Caki2 (cell line): ENCODE measurements around the gene RAD51B. TPM values are rescaled to one million over a fixed set of nuclear protein-coding genes. Genes with fewer than 3 reads are reported as not detected.
"Not testable (repeated sequence)": the region's sequence is repeated elsewhere in the genome, so short reads cannot be mapped to it uniquely, and the experiment has no call there.

Experiments
- DNase-seq: peaks from one replicate; pipeline ENCODE4 v3.0.0-alpha.2; 2015; ENCODE audit warnings: low read depth
- in situ Hi-C: cut with HindIII; loops from 2 replicates; pipeline ENCODE4 v1.10.0; 2016; ENCODE audit warnings: low sequenced_read_pairs, low pct_unique_long_range_greater_than_20kb, mixed read lengths
- total RNA-seq: library from RNA; depleted of rRNA; stranded (reverse); fragments of >200 nt; shearing (Covaris generic); gene quantifications from 2 replicates; pipeline ENCODE4 v1.2.3, GENCODE V29; 2014; ENCODE audit warnings: low replicate concordance

RAD51B gene
- total RNA-seq, 1 experiment from 2014 or later: 20.8 TPM

DNA sequence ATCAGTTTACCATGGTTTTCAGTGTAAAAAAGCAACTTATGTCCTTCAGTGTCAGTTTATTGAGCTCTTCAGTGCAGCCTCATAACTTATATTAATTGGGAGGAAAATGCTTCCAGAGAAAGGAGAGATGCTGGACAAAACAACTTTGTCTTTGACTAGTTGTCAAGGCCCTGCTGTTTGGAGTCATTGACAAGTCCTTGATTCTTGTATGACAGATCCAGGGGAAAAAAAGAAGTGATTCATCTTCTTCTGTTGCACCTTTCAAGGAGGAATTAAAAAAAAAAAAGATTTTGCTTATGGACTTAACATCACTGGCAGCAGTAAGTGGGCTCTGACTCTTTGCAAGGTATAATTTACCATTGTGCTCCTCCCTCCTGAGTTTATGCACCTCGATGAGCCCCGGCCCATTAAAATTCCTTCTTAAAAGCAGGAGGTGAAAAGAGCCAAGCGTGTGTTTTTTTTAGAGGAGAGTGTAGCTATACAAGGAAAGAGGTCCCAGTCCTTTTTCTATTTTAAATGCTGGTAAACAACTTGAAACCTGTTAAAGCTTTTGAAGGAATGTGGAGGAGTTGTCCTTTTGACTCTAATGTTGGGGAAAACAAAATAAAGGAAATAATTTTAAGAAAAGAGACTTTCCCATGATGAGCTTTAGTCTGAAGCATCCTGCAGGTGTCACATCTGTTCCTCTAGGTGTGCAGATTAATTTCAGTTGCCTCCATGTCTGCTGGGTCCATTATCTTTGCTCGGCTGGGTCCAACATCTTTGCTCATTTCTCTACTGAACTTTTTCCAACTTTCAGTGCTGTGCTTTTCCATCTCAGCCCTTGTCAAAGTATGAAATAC, 431.6 kb downstream of the RAD51B start:
- peak; percentile 60 for DNase-seq
- in situ Hi-C loops: loop anchor here (25.0 kb wide), 1 partner anchor 314 kb away; no protein-coding TSS in a partner anchor

DNA sequence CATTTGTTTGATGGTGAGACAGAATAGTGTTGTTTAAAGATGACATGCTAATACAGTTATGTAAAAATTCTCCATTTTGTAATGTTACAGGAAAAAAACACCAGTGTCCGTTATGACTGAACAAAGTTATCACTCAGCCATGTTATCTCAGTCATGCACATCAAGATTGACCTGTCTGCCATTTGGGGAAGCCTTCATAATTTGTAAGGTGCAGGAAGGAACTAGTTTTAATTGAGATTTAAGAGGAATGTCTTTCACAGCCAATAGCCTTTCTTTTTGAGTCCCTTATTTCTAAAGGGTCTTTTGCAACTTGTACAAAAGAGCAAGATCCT, 432.2 kb downstream of the RAD51B start:
- in situ Hi-C loops: loop anchor here (25.0 kb wide), 1 partner anchor 314 kb away; no protein-coding TSS in a partner anchor
- DNase-seq: no peak

DNA sequence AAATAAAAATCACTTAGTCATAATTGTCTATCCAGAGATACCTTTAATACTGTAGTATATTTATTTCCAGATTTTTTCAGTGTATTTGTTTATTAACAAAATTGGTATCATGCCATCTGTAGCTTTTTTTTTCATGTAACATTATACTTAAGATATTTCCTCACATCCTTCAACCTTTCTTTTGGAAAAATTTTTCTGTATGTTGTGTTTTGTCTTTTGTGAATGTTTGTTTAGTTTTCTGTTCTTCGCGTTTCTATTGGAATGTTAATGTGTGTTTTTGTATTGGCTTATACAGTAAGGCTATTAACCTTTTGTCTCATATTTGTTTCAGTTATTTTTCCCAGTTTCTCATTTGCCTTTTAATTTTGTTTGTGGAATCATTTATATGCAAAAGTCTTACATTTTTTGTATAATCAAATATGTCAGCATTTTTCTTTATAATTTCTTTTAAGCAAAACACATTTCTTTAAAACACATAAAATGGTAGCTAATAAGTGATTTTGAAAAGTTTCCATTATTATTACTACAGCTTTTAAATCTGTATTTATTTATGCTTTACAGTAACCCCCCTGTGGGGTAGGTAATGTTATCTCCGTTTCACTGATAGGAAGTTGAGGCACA, 433.7 kb downstream of the RAD51B start:
- DNase-seq: no peak
- in situ Hi-C loops: loop anchor here (25.0 kb wide), 1 partner anchor 316 kb away; no protein-coding TSS in a partner anchor

DNA sequence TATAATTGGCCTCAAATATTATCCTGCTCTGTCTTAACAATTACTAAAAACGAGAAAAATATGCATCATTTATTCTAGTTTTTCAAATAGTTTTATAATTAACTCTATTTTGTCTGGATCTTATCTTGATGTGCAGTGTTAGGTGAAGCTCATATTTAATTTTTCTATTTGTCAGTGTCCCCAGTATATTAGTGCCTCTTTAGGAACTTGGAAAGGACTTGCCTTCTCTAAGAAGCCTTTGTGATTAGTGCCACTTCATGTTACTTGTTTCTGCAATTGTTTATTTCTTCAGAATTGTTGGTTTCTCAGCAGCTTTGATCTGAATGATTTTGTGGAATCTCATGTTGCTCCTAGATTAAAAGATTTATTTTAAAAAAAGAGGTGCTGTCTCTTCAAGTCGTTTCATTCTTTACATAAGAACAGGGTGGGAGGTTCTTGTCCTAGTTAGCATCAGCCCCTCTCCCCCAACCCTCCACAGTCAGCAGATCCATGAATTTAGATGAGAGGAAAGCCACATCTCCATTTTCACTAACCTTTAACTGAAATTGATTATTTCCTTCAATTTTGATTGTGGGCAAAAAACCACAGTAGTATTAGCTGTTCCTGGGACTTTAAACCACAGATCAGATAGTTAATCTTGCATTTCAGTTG, 434.4 kb downstream of the RAD51B start:
- no peak for DNase-seq
- in situ Hi-C loops: loop anchor here (25.0 kb wide), 1 partner anchor 317 kb away; no protein-coding TSS in a partner anchor

DNA sequence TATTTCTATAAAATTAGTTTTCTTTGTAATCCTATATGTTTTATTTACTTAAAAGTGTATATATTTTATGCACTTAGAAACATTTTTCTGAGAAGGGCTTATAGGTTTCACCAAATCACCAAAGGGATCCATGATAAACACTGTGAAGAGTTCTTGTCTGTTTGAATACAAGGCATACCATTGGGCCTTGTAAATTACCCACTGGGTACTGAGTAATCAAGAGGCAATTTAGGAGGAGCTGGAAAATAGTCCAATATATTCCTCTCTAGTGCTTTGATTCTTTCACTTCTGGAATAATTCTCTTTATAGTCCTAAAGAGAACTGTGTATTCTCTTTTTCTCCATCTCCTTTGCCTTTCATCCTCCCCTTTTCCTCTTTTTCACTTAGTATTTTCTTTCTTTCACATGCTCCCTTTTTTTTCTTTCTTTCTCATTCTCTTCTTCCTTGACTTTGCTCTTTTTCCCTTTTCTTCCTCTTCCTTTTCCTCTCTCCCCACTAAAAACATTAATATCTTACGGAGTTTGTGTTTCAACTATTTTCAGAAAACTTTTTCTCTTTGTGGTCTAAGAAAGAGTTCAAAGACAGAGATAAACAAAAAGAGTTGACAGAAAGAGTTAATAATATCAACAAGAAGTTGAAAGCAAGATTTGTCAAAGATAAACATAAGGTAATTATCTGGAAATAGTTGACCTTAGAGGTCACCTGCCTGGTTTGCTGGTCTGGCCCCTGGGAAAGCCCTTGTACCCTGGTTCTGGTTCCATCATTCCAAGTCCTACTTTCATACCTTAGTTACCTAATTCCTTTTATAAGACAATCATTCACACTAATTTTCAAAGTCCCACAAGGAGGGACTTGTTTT, 435.3 kb downstream of the RAD51B start:
- in situ Hi-C loops: loop anchor here (25.0 kb wide), 1 partner anchor 318 kb away; no protein-coding TSS in a partner anchor
- DNase-seq: no peak

DNA sequence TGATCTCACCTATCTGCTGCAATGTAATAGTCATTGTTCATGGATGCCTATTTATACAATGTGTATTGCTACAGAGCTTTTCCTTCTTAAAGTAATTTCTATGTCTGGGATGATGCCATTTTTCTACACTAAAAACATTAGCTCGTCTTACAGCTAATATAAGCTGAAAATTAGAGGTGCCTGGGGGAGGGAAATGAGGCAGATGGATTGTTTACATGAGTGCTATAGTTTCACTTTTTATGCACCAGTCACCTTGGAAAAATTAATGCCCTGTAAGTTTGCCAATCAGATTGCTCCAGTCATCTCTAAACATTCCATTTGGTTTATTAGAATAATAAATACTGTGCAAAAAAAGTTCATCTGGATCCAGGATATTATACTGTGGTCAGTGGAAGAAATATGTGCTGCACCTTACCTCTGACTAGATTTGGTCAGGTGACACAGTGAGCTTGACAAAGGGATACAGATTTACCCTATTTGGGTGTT, 436.2 kb downstream of the RAD51B start:
- DNase-seq: peak; percentile 79
- in situ Hi-C loops: loop anchor here (25.0 kb wide), 1 partner anchor 318 kb away; no protein-coding TSS in a partner anchor

DNA sequence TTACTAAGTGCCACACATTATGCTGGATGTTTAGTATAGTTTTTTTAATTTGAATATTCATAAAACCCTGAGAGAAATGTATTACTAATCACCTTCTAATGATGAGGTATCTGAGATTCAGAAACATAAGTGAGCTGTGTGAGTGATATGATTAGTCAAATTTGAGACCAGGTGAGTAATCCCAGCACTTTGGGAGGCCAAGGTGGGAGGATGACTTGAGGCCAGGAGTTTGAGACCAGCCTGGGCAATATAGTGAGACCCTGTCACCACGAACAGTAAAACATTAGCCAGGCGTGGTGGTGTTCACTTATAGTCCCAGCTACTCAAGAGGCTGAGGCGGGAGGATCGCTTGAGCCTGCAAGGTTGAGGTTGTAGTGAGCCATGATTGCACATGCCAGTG, 438.4 kb downstream of the RAD51B start:
- in situ Hi-C loops: loop anchor here (25.0 kb wide), 1 partner anchor 321 kb away; no protein-coding TSS in a partner anchor
- no peak for DNase-seq

DNA sequence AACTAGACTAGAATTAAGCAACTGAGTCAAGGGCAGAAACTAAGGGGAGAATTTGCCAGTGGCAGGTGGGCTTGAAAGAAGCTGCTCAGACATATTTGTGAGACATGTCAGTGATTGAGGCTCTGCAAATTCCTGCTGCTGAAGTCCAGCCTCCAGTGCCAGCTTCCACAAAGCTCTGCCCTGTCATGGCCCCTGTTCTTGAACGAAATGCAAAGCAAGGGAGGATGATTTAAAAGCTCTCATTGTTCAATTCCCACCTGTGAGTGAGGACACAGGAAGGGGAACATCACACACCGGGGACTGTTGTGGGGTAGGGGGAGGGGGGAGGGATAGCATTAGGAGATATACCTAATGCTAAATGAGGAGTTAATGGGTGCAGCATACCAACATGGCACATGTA, 439.4 kb downstream of the RAD51B start:
- not testable (repeated sequence) for DNase-seq
- in situ Hi-C loops: loop anchor here (25.0 kb wide), 1 partner anchor 322 kb away; no protein-coding TSS in a partner anchor

DNA sequence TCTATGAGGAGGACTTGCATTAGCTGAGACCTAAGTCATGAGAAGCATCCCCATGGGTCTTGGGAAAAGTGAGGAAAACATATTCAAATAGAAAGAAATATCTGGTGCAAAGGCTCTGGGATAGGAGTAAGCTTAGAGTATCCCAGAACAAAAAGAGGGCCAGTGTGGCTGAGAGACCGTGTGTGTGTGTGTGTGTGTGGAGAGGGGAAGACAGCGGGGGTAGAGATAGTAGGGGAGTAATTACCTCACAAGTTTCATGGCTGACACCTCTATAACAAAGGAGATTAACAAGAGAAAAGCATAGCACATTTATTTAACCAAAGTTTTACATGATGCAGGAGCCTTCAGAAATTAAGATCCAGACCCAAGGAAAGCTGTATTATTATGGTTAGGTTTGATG, 440.5 kb downstream of the RAD51B start:
- in situ Hi-C loops: loop anchor here (25.0 kb wide), 1 partner anchor 323 kb away; no protein-coding TSS in a partner anchor
- DNase-seq: no peak

DNA sequence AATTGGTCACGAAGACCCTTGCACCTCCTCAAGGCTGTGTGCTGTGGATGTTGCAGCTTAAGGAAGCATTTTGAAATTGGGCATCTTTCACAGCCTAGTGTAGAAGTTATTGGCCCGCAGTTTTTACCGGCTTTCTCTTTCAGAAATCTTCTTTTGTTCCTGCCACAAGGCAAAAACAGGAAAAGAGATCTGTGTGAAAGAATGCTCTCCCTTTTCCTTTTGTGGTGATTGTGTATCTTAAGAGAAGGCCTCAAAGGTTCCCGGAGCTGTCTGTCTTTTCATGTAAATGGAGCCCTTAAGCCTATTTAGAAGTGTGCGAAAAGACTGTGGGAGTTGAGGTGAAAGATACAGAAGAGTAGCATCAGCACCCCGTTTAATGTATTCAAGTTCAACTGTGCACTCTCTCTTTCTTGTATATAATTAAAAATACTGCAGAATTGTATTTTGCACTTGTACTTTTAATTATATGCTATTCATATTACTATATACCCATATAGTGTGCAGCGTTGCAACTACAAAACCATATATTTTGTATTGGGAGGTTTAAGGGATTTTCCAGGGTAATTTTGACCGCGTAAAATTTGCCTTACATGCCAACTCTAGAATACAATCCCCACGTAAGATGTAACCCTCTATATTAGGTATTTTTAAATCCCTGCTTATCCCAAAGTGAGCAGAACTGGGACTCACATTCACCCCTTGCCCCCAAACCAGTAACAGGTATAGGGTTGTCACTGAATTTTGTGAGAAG, 441.7 kb downstream of the RAD51B start:
- DNase-seq: no peak

DNA sequence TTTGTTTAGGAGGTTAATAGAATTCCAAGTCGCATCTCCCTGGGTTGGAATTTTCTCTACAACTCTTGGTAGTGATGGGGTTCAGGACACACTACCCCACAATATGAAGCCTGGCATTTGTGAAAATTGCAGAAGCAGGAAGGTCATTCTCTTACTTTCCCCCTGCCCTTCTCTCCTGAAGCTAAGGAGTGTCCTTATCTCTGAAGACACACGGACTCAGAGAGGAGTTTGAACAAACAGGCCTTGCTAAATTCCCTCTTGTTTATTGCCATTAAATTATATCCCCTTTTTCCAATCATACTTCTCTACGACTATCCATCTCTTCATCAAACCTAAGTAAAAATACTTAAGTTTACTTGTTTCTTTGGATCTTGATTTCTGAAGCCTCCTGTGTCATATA, 443.0 kb downstream of the RAD51B start:
- in situ Hi-C loops: loop anchor here (25.0 kb wide), 1 partner anchor 325 kb away; no protein-coding TSS in a partner anchor
- no peak for DNase-seq

More for the DNA sequence above, 441.7 kb downstream of the RAD51B start:
- in situ Hi-C loops: loop anchor here (25.0 kb wide), 1 partner anchor 324 kb away; no protein-coding TSS in a partner anchor

DNA sequence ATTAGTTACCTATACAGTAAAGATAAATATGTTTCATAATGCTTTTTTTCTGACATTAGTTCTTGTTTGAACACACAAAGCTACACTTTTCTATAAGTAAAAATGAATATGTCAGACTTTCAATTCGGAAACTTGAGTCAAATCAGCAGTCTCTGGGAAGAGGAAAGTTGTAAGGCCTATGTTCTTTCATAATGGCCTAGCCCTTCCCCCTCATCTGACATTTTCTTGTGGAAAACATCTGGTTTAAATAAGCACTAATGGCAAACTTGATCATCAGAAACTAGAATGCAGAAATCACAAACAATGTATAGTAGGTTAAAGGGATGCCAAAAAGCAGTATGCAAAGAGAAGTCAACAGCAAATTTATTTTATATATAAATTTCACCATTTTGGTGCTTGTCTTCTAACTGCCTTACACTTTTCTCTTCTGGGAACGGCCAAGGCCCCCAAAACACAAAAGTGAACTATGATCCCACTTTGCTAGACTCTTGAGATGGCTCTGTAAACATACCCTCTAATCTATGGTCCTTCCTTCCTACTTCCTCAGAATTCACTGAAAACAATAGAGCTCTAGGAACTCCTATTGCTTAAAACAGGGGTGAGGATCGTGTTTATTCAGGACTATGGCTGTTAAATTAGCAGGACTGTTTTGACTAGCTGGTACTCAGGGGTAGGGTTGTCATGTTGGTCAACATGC, 444.1 kb downstream of the RAD51B start:
- DNase-seq: no peak
- in situ Hi-C loops: loop anchor here (25.0 kb wide), 1 partner anchor 326 kb away; no protein-coding TSS in a partner anchor

DNA sequence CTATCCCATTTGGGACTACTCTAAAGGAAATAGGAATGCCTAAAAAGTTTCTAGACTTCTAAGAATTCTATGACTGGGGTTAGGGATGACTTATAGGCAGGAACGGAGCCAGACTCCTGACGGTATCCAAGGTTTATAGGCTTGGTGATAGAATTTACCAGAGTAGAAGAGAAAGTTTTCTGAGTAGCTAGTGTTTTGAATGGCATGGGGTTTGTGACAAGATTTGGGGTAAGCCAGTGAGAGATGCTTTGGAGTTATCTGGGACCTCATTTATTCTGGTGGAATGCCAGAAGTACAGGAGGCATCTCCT, 444.6 kb downstream of the RAD51B start:
- DNase-seq: no peak
- in situ Hi-C loops: loop anchor here (25.0 kb wide), 1 partner anchor 327 kb away; no protein-coding TSS in a partner anchor

DNA sequence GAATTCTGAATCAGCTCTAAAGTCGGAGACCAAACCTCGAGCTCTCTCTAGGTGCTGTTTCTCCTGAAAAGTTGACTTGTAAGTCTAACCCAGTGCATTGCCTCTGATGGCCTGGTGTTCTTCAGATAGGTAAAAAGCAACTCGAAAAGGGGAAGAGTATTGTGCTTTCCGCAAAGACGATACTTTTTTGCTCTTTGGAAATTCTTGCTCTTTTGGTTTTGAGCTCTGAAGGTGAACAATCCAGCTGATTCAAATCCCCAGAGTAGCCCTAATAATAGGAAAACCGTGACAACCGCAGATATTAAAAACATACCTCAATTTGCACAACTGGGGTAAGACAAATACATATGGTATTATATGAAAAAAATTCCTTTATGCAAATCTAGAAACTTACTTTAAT, 447.4 kb downstream of the RAD51B start:
- DNase-seq: no peak
- in situ Hi-C loops: loop anchor here (25.0 kb wide), 1 partner anchor 330 kb away; no protein-coding TSS in a partner anchor

DNA sequence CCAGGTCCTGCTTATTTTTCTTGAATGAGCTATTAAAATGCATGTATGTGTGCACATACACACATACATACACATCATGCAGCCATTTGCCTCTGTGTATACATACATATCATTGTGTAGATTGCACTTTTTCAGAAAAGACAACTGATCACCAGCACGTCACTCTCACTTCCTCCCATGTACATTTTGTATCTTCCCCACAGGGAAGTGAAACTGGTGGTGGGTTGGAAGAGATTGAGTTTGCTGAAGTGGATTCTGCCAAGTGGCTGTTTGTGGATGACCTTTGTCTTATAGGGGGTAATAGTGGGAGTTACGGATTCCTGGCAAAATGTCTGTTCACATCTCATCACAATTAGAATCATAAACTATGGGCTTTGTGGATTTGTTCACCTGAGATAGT, 448.6 kb downstream of the RAD51B start:
- DNase-seq: no peak

DNA sequence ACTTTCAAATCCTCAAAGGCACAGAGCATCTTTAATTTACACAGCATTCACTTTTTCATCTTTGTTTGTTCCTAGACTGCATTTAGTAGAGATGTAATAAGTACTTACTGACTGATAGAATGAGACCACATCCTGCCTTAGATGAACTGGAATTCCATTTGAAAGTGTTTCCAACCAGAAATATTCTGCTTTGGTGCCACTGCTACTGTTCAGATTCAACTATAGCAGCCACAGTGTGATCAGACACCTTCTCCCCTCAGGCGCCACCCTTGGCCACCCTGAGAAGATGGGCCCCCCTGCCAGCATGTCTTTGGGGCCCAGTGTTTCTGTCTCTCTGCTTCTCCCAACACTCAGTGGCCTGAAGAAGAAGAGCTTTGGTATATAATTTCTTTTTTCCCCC, 449.1 kb downstream of the RAD51B start:
- DNase-seq: no peak
- in situ Hi-C loops: loop anchor here (25.0 kb wide), 1 partner anchor 331 kb away; no protein-coding TSS in a partner anchor

More for the DNA sequence above, 448.6 kb downstream of the RAD51B start:
- in situ Hi-C loops: loop anchor here (25.0 kb wide), 1 partner anchor 331 kb away; no protein-coding TSS in a partner anchor
